ENCODE data around the gene TADA3. TPM values are rescaled to one million over a fixed set of nuclear protein-coding genes. Genes with fewer than 3 reads are reported as not detected.

TADA3 gene
- total and polyA plus RNA-seq, 8 donors = 13.2 to 29.1 (median 20.1) TPM

GRCh38 chr3:9834520-9835380 lies 42.5 kb upstream of the TADA3 start:
- H3K9me3 ChIP-seq = no peaks in the 10 kb centered on the region
- FAIRE-seq (no peak), DNase-seq (no peak), ATAC-seq (no peak)
- no peaks in the 10 kb centered on the region for H3K27me3 ChIP-seq
- TF ChIP-seq CTCF (IDR thresholded peaks at IDR 0.05) = no peak
- peaks cover 0 to 8% (median 0%) of the 10 kb centered on the region in 3 donors for H3K4me1 ChIP-seq
- 74 to 83% methylated on average over 18 of the region's 18 CpGs for WGBS, 2 donors
- intact Hi-C loops (cut with DNase I) = no loop called here
- H3K36me3 ChIP-seq = no peaks in the 10 kb centered on the region
- no peak overlapping the region for H3K27ac ChIP-seq
- H3K4me3 ChIP-seq = no peak overlapping the region

- 87 to 96% methylated on average over 9 of the region's 9 CpGs for WGBS, 2 donors
- Histone ChIP-seq H3K9me3 (no peaks in the 10 kb centered on the region), H3K36me3 (no peaks in the 10 kb centered on the region), H3K27ac (no peak overlapping the region), H3K4me3 (no peak overlapping the region), H3K4me1 (peaks cover 0 to 6% (median 0%) of the 10 kb centered on the region in 3 donors), H3K27me3 (no peaks in the 10 kb centered on the region)
- no peak for TF ChIP-seq CTCF (IDR thresholded peaks at IDR 0.05)
- DNase-seq = no peak
- no peak for FAIRE-seq
- intact Hi-C loops (cut with DNase I) = no loop called here
- no peak for ATAC-seq
Measured at GRCh38 chr3:9833078-9833477, 40.8 kb upstream of the TADA3 start.

GRCh38 chr3:9831253-9831652 lies 39.0 kb upstream of the TADA3 start:
- WGBS, 2 donors = 94 to 95% methylated on average over 3 of the region's 3 CpGs
- no peak for ATAC-seq
- no peaks in the 10 kb centered on the region for H3K9me3 ChIP-seq
- no peak for DNase-seq
- no peak for FAIRE-seq
- no peaks in the 10 kb centered on the region for H3K27me3 ChIP-seq
- no peak overlapping the region for H3K4me3 ChIP-seq
- no peak overlapping the region for H3K27ac ChIP-seq
- no peaks in the 10 kb centered on the region for H3K4me1 ChIP-seq
- TF ChIP-seq CTCF (IDR thresholded peaks at IDR 0.05) = no peak
- no peaks in the 10 kb centered on the region for H3K36me3 ChIP-seq
- intact Hi-C loops (cut with DNase I) = no loop called here

- Histone ChIP-seq H3K9me3 (no peaks in the 10 kb centered on the region), H3K27ac (no peak overlapping the region), H3K36me3 (no peaks in the 10 kb centered on the region), H3K4me3 (no peak overlapping the region), H3K27me3 (no peaks in the 10 kb centered on the region), H3K4me1 (no peaks in the 10 kb centered on the region)
- ATAC-seq (no peak), DNase-seq (no peak), FAIRE-seq (no peak)
- intact Hi-C loops (cut with DNase I) = no loop called here
- 87 to 90% methylated on average over 17 of the region's 17 CpGs for WGBS, 2 donors
- TF ChIP-seq CTCF (IDR thresholded peaks at IDR 0.05) = no peak
Measured at GRCh38 chr3:9828801-9829755, 36.8 kb upstream of the TADA3 start.
